GM10248 (cell line): ENCODE data around the gene GLCE.
"Not testable (repeated sequence)": the region's sequence is repeated elsewhere in the genome, so short reads cannot be mapped to it uniquely, and the experiment has no call there.

Source experiments
- CTCF ChIA-PET: fragments of 300-600 bp; sonication (Branson Sonifier 250); formaldehyde crosslinking; extraction: SDS; loops from one replicate; lab custom pipeline; 2021; ENCODE audit warnings: antibody characterized with exemption; lab: Yijun Ruan, JAX
- POLR2A ChIA-PET: fragments of 350-650 bp; sonication (Branson Sonifier 250); formaldehyde crosslinking; extraction: SDS; loops from one replicate; lab custom pipeline; 2020; ENCODE audit warnings: antibody characterized with exemption; lab: Yijun Ruan, JAX
- DNase-seq: peaks from one replicate; pipeline ENCODE4 v3.0.0; 2012; ENCODE audit errors: extremely low spot score
- TF ChIP-seq, protein P1 (sequence below): IDR thresholded peaks from 2 replicates; pipeline ENCODE4 v1.5.1; 2012; ENCODE audit warnings: mild to moderate bottlenecking, low read depth; ENCODE audit errors: extremely low read depth, missing control alignments, control extremely low read depth

Gene GLCE

DNA sequence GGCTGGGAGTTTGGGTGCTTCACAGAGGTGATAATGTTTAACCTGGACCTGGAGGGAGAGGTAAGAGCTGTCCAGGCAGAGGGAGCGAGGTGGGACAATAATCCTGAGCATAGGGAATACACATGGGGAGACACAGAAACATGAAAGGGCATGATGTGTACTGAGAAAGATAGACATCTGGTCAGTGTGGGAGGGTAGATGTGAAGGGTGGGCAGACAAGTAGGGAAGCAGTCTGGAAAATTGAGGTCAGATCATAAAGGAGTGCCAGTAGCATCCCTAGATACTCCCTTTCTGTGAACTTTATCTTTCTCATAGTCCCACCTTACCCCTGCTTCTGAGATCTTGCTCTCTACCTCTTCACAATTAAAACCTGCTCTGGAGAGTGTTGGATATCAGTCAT is 12.0 kb upstream of the GLCE start:
- TF ChIP-seq, protein P1, sequence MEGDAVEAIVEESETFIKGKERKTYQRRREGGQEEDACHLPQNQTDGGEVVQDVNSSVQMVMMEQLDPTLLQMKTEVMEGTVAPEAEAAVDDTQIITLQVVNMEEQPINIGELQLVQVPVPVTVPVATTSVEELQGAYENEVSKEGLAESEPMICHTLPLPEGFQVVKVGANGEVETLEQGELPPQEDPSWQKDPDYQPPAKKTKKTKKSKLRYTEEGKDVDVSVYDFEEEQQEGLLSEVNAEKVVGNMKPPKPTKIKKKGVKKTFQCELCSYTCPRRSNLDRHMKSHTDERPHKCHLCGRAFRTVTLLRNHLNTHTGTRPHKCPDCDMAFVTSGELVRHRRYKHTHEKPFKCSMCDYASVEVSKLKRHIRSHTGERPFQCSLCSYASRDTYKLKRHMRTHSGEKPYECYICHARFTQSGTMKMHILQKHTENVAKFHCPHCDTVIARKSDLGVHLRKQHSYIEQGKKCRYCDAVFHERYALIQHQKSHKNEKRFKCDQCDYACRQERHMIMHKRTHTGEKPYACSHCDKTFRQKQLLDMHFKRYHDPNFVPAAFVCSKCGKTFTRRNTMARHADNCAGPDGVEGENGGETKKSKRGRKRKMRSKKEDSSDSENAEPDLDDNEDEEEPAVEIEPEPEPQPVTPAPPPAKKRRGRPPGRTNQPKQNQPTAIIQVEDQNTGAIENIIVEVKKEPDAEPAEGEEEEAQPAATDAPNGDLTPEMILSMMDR = no peak
- ChIA-PET POLR2A (no interaction called here), CTCF (interaction anchor here (1.4 kb wide), 1 partner anchor 10 kb away, joined by 3 read pairs; no protein-coding TSS in a partner anchor)
- no peak for DNase-seq

GRCh38 chr15:69149163-69149562 is 11.3 kb upstream of the GLCE start:
- TF ChIP-seq, protein P1 = no peak
- ChIA-PET CTCF (interaction anchor here (1.4 kb wide), 1 partner anchor 10 kb away, joined by 3 read pairs; no protein-coding TSS in a partner anchor), POLR2A (no interaction called here)
- DNase-seq = no peak

DNA sequence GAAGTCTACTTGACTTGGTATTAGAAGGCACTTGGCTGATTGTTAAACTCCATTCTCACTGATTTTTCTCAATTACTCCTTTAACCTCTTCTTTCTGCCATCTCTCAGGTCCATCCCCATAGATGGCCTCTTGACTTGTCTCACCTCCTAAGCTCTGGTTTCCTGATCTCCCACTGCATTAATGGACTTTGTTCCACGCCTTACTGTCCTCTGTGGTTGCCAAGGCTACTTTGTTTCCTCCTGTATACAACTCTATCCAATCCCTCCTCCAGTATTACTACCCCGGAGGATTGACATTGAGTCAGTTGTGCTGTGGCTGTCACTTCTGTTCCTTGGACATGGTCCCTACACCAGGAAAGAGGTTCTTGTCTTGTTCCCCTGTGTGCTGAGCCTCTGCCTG is 10.6 kb upstream of the GLCE start:
- ChIA-PET POLR2A (no interaction called here), CTCF (interaction anchor here (1.4 kb wide), 1 partner anchor 11 kb away, joined by 3 read pairs; no protein-coding TSS in a partner anchor)
- TF ChIP-seq, protein P1 = no peak
- no peak for DNase-seq

- no peak for DNase-seq
- CTCF ChIA-PET = no interaction called here
- TF ChIP-seq, protein P1 = no peak
- POLR2A ChIA-PET = no interaction called here
Observed at GRCh38 chr15:69150336-69150735, 10.1 kb upstream of the GLCE start.

GRCh38 chr15:69150841-69151240 is 9.6 kb upstream of the GLCE start:
- no peak for DNase-seq
- POLR2A ChIA-PET = no interaction called here
- TF ChIP-seq, protein P1 = no peak
- CTCF ChIA-PET = no interaction called here

DNA sequence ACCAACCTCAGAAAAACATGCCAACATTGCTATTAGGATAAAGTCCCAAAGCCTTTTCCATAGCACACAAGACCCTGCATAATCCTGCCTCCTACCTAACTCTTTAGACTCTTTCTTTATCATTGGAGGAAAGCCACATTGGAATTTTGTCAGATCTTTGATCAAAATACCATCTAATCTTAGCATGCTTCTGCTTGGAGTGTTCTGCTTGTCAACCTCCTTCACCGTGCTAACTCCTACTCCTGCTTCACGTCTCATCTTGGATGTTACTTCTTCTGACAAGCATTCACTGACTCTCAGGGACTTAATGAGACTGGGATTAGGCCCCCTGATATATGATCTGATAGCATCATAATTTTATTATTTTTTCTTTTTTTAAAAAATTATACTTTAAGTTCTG is 7.4 kb upstream of the GLCE start:
- TF ChIP-seq, protein P1 = no peak
- POLR2A ChIA-PET = no interaction called here
- CTCF ChIA-PET = no interaction called here
- DNase-seq = no peak

GRCh38 chr15:69153587-69153986 is 6.8 kb upstream of the GLCE start:
- DNase-seq, CTCF ChIA-PET, POLR2A ChIA-PET: not testable (repeated sequence)
